Stimulated activated naive CD4-positive, alpha-beta T cell (primary cell): ENCODE results near the gene LPAR3.

Source experiments
- DNase-seq, 6 experiments: peaks; one replicate each; lab custom pipeline; 2025; lab: John Stamatoyannopoulos, UW

Gene LPAR3

DNA sequence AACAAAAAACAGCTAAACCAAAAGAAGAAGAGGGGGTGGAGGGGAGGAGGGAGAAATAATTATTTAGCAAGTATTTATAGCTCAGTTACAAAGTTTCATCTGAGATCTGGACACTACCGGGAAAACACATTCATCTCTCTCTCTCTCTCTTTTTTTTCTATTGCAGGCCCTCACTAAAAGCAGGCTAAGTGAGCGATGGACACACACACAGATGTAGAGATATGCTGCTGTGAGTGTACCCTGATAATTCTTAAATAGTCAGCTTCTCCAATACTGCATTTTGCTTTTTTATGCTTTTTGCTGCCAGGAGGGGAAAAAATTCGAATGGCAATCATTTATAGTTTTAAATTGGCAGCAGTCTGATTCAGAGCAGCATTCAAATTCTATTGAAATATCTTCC is 65.0 kb downstream of the LPAR3 start:
- no peak for DNase-seq

DNA sequence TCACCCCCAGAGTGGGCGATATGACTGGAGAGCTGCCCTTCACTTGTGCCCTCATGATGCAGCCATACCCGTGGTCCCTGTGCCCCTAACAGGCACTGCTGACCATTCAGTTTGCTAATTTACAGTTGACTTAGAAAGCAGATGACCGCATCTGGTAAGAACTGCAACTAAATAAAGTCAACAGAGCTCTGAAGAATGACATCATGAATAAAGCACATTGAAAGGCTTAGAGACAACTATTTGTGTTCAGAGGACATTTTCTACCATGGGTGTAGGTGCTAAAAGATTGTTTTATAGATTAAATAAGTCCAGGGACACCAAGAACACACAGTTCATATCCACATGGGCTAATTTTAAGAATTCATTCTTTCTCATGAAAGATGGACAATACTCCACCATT is 65.5 kb downstream of the LPAR3 start:
- no peak for DNase-seq

DNA sequence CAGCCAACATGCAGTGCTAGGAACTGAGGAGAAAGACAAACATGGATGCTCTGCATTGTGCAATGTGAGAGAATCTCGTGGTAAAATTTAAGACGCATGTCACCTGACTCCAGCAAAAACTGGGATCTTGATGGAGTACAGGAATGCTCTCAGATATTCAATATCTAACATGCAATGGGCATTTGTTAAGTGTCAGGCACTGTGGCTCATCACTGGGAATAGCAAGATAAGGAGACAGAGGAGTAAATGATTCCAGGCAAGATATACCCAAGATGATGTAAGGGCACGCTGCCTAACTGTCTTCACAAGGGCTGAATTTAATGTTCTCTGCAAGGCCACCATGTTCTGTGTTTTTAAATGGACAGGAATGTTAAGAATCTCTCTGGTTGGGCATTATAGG is 67.8 kb downstream of the LPAR3 start:
- DNase-seq = no peak

DNA sequence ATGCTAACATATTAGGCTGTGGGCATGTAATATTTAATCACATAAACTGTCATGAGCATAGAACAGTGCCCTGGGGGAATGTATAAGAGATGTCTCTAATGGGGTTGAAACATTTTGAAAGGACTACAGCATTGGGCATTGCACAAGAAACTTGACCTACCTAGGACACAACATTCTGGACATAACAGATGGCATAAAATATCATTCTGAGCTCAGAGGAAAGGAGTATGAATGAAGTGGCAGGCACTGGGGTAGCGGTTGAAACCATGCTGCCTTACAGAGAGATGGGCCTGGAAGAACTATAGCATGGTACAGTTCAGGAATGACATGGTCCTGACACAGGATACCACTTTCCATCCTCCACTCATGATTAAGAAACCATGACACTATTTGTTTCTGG is 69.0 kb downstream of the LPAR3 start:
- DNase-seq = no peak

DNA sequence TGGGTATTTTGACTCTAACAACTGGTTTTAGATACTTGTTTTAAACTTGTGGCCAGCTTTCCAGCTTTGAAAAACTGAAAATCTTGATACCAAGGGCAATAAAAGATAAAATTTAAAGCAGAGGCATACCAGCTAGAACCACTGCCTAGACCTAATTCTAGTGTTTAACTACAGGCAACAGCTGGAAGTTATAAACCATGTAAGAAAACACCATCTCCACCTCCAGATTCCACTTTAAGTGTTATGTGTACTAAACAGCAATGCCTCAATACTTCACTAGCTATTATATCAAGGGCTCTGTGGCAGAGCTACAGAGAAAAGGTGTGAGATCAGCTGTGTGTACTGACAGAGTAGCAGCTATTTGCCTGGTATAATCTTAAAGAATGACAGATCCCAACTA is 69.5 kb downstream of the LPAR3 start:
- DNase-seq = no peak

DNA sequence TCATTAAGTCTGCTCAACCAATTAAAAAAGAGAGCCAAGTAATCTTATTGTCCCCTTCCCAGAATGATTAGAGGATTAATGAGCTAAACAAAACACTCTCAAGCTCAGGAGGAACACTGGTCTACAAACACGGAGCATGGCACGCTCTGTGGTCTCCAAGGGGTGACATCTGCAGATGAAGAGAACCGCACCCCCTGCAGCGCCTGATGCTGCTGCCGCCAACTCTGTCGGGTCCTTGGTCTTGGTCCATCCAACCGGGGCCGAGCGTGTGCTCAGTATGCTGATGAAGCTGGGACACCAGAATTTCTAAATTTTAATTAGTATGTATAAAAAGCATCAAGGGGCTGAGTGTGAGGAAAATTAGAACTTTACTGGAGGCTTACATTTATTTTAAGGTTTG is 82.7 kb downstream of the LPAR3 start:
- no peak for DNase-seq

DNA sequence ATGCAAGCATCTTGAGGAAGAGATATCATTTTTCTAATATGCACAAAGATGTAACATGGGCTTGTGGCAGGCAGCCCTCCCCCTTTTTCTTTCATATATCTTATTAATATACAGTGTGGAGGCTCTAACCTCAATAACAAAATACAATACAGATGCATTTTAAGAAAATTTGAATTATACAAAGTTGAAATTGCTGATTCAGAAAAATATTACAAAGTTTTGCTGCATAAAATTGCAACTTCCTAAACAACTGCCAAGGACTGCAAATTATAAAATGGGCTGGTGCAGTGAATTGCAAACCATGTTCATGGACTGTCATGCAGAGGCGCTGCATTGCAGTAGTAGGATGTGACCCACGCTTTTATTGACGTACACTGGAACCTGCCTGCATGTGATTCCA is 84.0 kb downstream of the LPAR3 start:
- no peak for DNase-seq

DNA sequence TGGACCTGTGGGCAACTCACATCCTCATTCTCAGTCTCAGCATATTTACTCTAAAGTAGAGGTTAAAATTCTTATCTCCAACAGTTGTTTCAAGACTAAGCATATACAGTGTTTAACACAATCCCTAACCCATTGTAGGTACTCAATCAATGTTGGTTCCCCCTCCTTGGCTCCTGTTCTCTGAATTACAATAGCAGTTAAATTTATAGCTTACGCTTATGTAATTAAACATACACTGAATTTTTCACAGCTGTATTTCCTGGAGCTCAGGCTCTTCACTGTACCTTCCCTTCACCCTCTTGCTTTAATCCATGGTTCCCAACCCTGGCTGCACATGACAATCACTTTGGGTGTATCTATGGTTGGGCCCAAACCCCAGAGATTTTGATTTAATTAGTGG is 89.4 kb downstream of the LPAR3 start:
- DNase-seq = no peak

DNA sequence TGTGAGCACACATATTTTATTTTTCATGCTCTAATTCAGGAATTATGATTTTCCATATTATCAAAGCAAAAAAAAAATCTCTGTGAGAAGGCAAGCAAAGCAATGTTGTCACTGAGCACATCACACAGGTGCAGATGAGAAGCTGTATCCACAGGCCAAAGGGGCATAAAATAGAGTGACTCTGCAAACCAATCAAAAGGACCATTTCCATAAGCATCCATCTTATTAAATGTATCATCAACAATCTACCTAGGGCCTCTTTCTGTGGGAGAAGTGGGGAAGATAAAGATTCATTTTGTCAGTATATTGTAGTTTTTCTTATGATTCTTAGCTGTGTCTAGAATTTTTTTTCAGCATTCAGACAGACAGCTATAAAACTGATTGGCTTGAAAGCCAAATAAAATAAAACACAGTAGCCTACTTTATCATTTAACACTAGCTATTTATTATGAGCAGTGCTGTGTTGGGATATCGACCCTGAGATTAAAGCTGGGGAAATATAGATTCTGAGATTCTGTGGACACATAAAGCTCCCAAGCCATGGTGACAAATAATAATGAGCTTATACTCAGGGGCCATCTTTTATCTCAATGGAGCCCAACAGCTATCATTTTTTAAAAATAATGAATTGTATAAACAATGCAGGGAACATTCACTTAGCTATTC is 90.3 kb downstream of the LPAR3 start:
- no peak for DNase-seq

DNA sequence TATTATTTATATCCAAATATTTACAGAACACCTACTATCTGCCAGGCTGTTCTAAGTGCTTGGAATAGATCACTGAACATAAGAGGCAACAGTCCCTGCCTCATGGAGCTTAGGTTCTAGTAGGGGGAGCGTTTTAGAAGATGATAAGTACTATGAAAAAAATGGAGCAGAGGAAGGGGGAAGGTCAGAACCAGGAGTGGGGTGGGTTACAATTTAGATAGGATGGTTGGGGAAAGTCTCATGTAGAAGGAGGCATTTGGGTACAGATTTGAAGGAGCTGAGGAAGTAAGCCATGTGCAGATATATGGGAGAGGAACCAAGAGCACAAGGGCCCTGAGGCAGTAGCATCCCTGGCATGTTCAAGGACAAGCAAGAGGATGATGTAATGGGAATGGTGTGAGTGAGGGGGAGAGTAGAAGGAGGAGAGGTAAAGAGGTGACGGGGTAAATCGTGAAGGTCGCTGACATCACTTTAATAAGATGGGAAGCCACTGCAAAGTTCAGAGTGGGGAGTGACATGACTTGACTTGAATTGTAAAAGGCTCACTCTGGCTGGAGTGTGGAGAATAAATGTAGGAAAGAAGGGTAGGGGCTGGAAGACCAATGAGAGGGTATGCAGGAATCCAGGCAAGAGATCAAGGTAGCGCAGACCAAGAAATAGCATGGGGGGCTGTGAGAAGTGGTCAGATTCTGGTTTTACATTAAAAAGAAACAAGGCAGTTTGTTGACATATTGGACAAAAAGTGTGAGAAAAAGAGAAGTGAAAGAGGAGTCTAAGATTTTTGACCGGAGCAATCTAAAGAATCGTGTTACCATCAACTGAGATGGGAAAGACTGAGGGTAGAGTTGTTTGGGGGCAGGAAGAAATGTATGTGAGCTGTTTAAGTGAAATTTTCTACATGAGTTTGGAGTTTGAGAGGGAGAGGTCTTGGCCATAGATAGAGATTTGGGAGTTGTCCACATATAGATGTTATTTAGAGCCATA is 92.6 kb downstream of the LPAR3 start:
- DNase-seq = no peak

DNA sequence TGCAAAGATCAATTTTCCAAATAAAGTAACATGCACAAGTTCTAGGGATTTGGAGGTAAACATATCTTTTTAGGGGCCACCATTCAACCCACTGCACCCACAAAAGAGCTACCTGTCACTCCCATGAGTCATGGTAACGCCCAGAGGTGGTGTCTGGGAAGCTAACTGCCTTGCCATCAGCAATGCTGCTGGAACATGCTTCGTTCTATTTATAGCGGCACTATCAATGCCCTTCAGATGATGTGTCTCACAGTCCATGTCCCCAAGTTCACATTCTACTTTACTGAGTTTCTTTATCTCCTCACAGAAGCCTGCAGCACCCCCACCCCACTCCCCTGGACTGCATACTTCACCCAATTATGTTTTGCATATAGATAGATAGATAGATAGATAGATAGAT is 95.4 kb downstream of the LPAR3 start:
- DNase-seq = no peak

DNA sequence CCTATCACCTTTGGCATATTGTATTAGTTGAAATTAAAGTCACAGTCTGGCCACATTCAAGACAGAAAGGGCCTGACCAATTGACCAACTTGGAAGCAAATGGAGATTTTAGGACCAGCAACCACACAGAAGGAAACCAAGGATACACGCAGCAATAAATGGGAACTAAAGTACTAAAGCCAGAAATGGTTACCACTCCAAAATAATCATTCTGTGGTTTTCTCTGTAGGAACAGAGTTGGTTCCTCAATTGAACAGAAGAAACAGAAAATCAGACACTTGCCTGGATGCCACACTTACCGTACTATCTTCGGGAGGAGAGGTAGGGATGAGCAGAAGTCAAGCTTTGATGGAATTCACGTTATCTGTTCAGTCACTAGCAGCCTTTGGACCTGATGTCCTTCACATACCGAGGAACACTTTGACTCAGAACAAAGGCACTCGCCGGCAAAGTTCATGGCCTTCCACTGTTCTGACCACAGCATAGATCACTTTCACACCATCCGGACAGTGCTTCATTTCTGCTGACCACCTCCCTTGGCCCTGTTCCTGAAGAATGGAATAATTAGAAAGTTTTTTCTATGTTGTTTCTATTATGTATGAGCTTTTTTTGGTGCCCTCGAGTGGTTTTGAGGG is 96.9 kb downstream of the LPAR3 start:
- DNase-seq = no peak

DNA sequence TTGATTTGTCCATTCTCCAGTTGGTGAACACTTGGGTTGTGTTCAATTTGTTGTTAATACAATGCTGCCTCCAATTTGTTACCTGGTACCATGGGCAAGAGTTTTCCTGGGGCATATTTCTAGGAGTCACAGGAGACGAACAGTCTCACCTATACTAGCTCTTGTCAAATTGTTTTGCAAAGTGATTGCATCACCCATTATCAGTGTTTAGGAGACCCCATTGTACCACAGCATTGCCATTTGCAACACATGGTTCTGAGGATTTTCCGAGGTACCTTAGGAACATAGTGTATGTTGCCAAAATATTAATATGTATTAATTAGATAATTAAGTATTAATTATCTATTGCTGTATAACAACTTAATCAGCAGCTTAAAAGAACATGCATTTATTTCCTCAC is 97.8 kb downstream of the LPAR3 start:
- DNase-seq = no peak

DNA sequence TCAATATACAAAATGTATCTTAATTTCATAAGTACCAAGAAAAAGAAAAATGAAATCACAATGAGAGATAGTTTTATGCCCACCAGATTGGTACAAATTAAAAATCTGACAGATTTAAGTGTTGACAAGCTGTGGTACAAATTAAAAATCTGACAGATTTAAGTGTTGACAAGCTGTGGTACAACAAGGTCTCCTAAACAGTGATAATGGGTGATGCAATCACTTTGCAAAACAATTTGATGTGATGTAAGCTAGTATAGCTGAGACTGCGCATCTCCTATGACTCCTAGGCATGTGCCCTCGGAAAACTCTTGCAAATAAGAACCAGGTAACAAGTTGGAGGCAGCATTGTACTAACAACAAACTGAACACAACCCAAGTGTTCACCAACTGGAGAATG is 100.6 kb downstream of the LPAR3 start:
- DNase-seq = no peak

DNA sequence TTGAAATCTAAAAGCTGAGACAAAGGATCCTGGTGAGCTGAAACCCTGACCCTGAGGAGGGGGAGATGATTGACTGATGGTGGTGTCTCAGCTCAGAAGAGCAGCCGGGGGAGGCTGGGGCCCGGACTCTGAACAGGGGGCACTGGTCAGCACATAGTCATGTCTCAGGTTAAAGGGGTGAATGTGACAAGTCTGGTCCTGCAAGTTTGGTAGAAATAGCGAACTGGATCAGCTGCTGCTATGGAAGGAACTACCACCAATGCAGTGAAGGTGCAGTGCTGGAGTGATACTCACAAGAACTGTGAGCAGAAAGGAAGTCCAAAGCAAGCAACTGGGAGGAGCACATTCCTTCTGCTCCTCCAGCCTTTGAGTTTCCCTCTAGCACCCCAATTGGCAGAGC is 104.0 kb downstream of the LPAR3 start:
- DNase-seq = no peak

DNA sequence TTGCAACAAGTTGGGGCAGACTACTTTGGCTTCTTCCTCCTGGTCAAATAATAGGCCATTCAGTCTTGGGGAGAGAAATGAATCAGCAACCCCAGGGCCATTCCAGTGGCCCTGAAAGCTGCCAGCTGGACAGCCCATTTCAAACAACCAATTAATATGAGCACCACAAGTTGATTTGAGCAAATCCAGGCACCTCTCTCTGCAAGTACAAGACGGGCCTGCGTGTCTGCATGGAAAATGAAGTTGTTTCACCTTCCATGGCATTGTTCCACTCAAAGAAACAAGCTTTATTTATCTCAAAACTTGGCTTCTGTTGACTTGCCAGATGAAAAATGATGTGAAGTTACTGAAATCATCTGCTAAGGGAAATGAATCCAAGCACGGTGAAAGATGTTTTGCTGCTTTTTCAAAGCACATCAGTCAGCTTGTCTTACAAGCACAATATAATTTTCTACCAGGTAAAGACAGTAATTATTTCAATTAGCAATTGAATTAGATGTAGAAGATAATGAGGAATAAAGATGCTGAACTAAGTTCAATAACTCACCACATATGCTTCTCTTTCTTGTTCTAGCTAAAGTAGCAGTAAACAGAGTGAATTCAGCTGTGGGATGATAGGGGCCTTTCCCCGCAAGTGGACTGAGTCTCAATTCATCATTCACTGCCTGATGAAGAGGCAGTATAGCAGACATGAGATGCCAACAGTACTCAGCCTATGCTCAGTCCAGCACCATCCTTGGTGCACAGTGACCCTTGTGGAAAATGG is 107.6 kb downstream of the LPAR3 start:
- DNase-seq = no peak

DNA sequence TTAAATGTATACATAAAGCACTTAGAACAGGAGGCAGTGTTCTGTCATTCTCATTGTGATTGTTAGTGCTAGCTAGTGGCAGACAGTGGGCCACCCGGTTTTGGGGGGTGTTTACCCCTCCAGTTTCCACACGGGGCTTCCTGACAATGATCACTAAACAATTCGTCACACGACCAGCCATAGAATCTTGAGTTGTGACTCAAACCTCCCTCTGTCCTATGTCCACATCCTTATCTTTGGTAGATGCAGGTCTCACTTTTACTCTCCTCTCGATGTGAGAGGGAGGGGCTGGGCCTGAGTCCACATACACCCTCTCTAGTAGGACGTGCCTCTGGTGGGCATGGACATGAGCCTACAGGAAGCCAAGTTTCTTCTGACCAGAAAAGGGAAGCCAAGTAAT is 110.1 kb downstream of the LPAR3 start:
- no peak for DNase-seq

DNA sequence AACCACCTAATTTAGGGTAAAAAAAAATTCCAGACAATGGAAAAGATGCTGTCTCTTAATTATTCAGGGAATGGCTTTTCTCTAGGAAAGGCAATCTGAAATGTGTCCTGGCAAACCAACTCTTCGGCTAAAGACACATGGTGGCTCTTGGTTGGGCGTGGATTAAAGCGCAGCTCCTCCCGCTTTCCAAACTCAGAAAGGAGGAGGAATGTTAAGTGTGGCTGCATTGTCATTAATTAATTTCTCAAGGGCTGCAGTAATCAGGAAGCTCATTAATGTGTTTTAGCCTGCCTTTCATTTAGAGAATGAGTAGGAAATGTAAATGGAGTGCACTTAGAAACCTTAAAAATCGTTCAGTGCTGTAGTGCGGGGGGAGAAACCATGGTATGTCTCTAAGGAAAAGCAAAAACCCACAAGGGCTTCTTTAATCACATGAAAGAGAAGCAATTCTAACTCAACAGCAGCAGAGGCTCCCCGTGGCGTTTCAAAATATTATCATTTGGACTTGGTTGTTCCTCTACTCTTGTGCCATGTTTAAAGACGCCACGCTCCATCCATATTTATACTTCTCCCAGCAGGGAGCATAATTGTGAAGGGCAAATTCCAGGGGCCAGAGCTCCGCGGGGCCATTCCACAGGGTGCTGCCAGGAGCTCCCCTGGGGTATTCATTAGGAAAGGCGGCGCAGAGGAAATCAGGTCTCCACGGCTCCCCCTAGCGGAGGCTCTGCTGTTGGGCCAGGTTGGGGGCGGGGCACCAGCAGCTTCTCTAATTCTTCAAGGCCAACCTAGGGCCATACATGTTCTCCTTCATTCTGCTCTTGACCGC is 110.8 kb downstream of the LPAR3 start:
- peak; percentile 50 to 82 (median 68) for DNase-seq

DNA sequence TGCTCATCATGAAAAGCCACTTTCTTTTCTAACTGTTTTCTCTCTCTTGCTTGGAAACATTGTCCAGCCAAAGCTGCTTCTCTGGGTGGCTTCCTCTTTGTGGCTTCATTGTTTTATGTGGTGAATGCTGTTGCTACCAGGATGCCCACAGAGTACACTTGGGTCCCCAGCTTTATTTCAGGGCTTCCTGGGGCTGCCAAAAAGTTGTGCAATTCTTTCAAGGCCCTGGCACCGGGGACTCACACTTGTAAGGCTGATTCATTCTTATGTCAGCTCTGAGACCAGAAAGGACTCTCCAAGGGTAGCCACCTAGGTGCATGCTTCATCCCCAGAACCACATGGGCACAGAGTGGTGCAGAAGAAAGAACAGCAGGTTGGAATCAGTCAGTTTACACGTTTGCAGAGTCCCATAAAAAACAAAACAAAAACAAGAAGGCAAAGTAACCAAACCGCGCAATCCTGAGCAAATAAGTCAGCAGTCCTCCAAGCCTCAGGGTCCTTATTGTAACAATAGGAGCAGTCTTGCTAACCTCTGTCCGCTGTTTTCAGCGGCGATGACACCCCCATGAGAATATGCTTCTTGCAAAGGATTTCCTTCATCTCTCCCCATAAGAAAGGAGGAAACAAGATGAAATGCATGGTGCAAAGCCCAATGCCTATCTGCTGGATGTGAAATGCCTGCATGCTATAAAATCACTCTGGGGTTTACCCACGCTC is 112.8 kb downstream of the LPAR3 start:
- no peak for DNase-seq

DNA sequence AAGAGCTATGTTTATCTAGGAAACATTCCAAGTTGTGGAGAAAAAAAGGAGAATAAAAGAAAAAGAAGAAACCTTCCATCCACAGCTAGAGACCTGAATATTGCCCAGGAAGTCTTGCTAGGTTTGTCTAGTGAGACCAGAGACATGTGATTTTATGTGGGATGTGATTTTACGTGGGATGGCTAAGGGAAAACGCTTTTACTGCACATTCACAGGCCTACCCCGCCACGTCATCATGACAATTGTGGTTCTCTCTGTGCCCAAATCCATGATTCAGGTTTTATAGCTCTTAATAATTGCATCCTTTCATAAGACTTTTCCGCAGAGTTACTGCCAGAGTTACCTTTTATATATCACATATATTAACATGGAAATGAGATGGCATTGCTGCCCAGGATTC is 116.4 kb downstream of the LPAR3 start:
- no peak for DNase-seq

DNA sequence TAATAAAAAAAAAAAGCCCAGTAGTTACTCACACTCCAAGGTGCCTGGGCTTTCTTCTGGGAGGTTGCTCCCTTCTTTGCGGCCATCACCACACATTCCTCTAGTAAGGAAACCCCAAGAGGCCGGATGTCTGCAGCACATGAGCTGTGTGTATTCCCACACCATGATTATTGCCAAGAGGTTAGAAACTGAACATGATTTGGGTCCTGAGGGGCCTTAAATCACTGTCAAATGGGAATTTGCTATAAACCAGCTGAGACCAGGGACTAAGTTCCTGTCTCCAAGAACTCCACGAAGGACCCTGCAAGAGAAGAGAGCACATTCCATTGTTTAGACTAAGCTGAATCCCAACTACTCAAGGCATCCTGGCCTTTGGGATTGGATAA is 117.5 kb downstream of the LPAR3 start:
- DNase-seq = no peak
